Measurements from ENCODE around the gene CADPS.

Gene CADPS

DNA sequence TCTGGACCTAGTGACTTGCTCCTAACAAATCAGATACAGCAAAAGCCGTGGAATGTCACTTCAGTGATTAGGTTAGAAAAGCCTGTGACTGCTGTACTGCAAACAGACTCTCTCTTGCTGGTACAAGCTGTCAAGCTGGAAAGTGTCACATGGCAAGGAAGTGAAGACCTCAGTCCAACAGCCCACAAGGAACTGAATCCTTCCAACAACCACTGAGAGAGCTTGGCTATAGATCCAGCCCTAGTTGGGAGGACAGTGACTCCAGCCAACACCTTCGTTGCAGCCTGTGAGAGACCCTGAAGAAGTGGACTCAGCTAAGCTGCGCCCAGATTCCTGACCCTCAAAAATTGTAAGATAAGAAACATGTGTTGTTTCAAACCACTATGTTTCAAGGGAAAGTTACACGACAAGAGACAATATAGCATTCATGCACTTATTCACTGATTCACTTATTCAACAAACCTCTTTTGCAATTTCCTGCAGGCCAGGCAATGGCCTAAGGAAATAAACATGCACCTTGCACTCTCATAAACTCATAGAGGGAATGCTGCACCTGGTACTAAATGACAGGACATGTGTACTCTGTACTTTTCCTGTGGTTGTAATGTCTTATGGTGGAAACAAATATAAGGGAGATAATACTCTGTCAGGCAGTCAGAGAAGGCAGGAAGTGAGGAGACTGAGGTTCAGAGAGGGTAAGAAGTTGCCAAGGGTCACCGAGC, 142.9 kb downstream of the CADPS start:
- no peak for DNase-seq

DNA sequence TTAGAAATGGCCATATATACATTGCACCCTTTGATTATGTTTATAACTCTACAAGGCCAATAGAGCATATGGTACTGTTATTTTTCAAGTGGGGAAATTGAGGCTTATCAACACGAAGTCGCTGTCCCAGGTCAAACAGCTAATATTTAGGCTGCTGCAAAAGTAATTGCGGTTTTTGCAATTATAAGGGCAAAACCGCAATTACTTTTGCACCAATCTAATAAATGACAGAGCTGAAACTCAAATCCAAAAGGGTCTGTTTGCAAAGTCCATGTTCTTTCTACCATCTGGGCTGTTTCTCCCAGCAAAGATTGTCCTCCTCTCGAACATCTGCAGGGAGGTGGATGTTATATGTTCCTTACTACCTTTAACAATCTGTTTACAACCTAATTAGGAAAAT, 147.2 kb downstream of the CADPS start:
- no peak for DNase-seq

- no peak for DNase-seq
Observed at GRCh38 chr3:62727536-62727935, 147.7 kb downstream of the CADPS start.

DNA sequence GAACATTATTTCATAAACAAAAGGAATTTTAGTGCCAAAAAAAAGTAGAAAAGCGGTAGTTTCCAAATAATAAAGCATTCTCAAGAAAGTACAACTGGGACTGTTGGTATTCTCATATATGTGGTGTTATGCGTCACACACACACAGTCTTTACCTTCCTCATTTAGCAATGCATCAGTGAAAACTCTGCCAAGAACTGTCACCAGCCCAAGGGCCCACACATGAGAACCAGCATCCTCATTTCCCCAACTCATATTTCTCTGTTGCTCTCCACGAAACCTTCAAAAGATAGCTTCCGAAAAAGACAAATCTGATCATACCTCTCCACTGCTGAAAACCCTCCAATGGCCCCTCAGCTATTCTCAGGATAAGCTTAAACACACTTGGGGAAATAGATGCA, 150.7 kb downstream of the CADPS start:
- DNase-seq = no peak

DNA sequence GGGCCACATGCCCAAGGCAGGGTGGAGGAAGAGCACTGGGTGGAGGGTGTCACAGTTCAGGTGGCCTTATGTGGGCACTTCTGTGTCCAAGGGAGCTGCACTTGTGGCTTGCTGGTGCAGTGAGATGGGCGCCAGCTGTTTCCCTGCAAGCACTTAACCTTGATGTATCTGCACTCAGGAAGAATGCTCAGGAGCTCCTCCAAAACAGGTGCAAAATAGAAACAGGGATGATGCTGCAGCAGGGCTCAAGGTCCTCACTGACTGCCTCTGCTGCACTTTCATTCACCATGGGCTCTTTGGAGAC, 151.3 kb downstream of the CADPS start:
- DNase-seq = no peak

GRCh38 chr3:62723166-62723913, 151.9 kb downstream of the CADPS start:
- no peak for DNase-seq

GRCh38 chr3:62722344-62722743, 152.9 kb downstream of the CADPS start:
- DNase-seq = no peak

DNA sequence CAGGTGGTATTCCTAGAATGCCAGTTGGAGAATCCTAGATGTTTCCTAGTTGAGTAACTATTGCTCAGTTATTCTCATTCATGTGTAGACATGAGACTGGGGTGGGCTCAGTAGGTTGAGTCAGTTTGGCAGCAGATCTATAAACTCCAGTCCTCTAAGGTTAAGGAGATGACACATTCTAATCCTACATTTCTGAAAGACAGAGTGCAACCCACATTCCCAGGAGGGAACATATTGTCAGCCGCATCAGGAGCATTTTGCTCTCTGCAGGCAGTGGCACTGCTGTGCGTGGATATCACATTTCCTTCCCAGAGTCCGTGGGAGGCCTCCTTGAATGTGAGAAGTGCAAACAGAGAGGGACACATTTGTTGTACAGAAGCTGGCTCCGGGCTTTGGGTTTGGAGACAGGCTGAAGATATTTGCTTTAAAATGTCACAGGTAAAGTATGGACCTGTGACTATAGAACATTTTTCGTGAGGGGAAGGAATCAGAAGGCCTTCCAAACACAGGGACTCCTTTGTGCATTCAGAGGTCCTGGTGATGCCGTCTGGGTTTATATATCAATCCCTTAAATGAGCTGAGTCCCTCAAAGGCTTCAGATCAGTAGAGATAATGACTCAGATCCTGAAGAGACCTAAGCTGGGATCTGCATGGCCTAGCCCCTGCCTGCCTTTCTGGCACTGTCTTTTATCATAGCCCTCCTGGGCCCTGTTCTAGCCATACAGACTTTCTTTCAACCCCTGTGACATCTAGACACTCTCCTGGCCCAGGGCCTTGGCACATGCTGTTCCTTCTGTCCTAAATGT, 156.5 kb downstream of the CADPS start:
- DNase-seq = no peak

DNA sequence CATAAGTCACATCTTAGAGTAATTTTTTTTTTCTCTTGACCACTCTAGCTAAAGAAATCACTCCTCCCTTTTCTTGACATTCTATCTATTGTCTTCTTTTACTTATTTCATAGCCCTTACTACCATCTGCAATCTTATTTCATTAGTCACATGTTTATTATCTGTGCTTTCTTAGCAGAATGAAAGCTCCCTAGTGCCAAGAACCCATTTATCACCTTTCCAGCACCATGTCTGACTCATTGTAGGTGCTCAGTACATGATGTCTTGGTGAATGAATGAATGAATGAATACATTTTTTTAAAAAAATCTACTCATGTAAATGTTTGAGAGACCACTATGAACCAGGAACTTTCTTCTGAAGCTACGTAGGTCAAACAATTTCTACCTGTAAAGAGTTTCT, 157.2 kb downstream of the CADPS start:
- no peak for DNase-seq

- DNase-seq = no peak
Observed at GRCh38 chr3:62712746-62713145, 162.5 kb downstream of the CADPS start.

GRCh38 chr3:62710751-62711150, 164.5 kb downstream of the CADPS start:
- DNase-seq = no peak

- no peak for DNase-seq
Observed at GRCh38 chr3:62708638-62709373, 166.4 kb downstream of the CADPS start.

GRCh38 chr3:62705721-62706120, 169.5 kb downstream of the CADPS start:
- no peak for DNase-seq

GRCh38 chr3:62703451-62704167, 171.6 kb downstream of the CADPS start:
- no peak for DNase-seq

DNA sequence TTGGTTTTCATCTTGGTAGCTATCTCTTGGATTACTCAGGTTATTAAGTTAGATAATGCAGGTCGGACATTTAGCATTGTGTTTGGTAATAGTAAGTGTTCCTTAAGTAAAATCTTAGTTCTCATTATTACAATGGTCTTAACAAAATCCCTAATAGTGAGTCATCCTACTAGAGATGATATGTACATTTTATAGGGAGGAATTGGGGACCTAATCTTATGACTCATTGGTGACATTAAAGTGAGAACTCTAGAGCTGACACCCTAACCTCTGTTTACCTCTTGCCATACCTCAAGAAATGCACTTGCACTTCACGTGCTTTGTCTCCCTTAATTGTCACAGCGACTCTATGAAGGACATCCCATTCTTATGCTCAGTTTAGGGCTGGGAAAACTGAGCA, 174.9 kb downstream of the CADPS start:
- DNase-seq = no peak

DNA sequence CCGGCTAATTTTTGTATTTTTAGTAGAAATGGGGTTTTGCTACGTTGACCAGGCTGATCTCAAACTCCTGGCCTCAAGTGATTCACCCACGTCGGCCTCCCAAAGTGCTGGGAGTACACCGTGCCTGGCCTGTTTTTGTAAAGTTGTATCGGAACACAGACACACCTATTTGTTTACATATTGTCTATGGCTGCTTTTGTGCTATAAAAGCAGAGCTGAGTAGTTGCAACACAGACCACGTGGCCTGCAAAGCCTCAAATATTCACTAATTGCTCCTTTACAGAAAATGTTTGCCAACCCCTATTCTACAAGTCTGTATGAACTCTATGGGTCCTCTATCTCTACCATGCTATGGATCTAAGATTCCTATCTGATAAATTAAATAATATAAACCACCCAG, 175.5 kb downstream of the CADPS start:
- DNase-seq = no peak

DNA sequence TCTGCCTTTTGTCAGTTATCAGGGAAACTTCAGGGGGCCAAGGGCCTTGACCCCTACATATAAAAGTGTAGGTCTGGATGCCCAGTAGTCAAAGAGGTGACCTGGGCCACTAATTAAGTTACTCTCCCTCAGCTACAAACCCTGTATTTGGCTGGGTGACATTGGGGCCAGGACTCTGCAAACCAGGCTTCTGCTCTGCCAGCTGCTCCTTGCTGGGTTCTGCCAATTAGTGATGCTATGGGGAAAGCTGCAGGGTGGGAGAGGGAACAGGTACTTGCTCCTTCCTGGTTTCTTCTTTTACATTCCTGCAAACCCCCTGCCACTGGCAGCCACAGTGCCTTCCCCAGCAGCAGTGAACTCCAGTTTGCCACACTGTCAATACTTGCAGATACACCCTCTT, 179.2 kb downstream of the CADPS start:
- no peak for DNase-seq

DNA sequence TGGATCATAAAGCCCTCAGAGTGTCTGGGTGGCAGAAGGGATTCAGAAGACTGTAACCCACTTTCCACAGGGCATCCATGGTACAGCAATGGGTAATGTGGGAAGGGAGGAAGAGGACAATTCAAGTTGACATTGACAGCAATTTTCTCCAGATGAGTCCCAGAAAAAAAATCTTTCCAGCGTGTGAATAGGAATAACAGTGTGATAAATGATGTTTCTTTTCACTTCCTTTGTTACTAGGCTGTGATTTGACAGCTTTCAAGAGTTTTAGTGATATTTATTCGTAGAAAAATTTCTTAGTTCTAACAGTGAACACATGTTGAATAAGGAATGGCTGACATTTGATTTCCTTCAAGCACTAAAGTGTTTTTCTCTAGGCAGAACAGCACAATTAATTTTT, 186.4 kb downstream of the CADPS start:
- no peak for DNase-seq

- DNase-seq = no peak
Observed at GRCh38 chr3:62688050-62688449, 187.2 kb downstream of the CADPS start.

DNA sequence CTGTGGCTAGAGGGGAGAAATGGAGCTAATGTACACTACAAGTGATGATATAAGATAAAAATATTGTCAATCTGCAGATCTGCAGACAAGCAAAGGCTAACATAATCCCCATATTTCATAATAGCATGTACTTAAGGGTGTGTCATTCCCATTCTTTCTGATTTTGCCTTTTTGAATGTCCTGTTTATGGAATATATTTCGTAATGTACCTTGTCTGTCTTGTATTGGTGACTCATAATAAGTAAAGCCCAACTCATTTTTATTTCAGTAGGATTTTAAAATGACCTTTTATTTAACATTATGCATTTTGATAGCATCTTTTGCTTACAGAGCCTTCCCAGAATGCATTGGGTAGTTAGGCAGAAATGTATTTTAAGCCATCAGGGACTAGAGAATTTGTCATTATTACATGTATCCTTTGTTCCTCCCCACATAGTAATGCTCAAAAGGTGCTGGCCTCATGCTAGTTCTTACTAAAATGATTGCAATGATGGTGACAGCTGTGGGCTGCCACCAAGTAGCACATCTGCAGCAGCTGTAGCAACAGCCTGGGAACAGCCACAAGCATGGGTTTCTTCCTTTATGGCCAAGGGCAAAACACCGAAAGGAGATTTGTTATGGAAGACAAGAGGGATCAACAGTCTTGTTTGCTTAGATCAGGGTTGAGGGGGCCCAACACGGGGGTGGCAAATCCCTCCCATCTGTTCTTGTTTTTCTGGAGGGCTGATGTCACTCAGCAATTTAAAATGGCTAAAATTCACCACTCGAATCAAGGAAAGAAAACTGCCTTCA, 188.5 kb downstream of the CADPS start:
- DNase-seq = no peak

- DNase-seq = no peak
Observed at GRCh38 chr3:62682826-62683225, 192.4 kb downstream of the CADPS start.

DNA sequence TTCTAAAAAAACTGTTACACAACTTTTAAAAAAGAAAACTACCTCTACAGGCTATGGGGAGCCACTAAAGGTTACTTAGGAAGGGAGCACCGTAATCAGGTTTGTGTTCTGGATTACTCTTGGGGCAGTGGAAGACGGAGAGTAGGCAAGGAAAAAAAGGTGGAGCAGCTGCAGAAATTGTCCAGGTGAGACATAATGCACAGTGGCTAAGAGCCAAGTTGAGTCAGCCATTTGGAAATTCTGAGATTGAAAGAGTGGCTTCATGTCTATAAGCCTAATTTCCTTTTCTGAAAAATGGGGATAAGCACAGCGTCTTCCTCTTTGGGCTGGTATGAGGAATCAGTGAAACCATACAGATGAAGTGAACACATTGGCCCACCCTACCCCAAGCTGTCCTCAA, 195.2 kb downstream of the CADPS start:
- no peak for DNase-seq
